GM12878 (cell line): Measurements from ENCODE around the gene PIP4K2A.

Experiments
- EZH2 ChIP-seq: IDR thresholded peaks from 2 replicates; pipeline ENCODE4 v1.6.1; 2012; ENCODE audit warnings: low read depth, mild to moderate bottlenecking, control low read depth, inconsistent platforms, low read length, borderline replicate concordance; ENCODE audit not compliant: control insufficient read depth
- HDAC2 ChIP-seq: fragments of 200-600 bp; sonication (generic); IDR thresholded peaks from 2 replicates; pipeline ENCODE4 v1.6.1; 2017
- POLR2AphosphoS5 ChIP-seq: IDR thresholded peaks from 2 replicates; pipeline ENCODE4 v1.6.1; 2011; ENCODE audit warnings: mild to moderate bottlenecking, low read length, inconsistent platforms
- RAD21 ChIP-seq: IDR thresholded peaks from 2 replicates; pipeline ENCODE4 v1.6.1; 2011; ENCODE audit warnings: mild to moderate bottlenecking, low read depth, low read length, moderate library complexity; ENCODE audit not compliant: insufficient read depth
- RCOR1 ChIP-seq: conservative IDR thresholded peaks from 2 replicates; pipeline ENCODE4 v1.6.1; 2012; ENCODE audit warnings: low read depth, low read length, improper control_type of control experiment
- RUNX3 ChIP-seq: IDR thresholded peaks from 2 replicates; pipeline ENCODE4 v1.6.1; 2012; ENCODE audit warnings: low read length, inconsistent platforms
- ZBTB33 ChIP-seq: fragments of 450-650 bp; IDR thresholded peaks from 2 replicates; pipeline ENCODE4 v1.6.1; 2017; ENCODE audit warnings: mild to moderate bottlenecking
- ZNF207 ChIP-seq: fragments of 450-650 bp; IDR thresholded peaks from 2 replicates; pipeline ENCODE4 v1.6.1; 2014; ENCODE audit warnings: antibody characterized with exemption, mild to moderate bottlenecking, borderline replicate concordance
- ZZZ3 ChIP-seq: IDR thresholded peaks from 2 replicates; pipeline ENCODE4 v1.6.1; 2011; ENCODE audit warnings: low read depth; ENCODE audit not compliant: control insufficient read depth, insufficient read length
- TF ChIP-seq, protein P1 (sequence below): IDR thresholded peaks from 2 replicates; pipeline ENCODE4 v1.6.1; 2012; ENCODE audit warnings: mild to moderate bottlenecking, low read depth, low read length
- TF ChIP-seq, protein P2 (sequence below), 3 experiments: IDR thresholded peaks in 2 of 3; conservative IDR thresholded peaks in 1 of 3; 2 replicates each; pipeline ENCODE4 v1.5.1; 2011; ENCODE audit warnings: low read depth in 3 of 3, low read length in 3 of 3, mild to moderate bottlenecking in 3 of 3, control low read depth in 2 of 3, moderate library complexity in 2 of 3, inconsistent platforms in 1 of 3, mixed read lengths in 1 of 3; ENCODE audit not compliant: control insufficient read depth in 2 of 3, insufficient read depth in 1 of 3; ENCODE audit errors: extremely low read depth in 1 of 3
- TF ChIP-seq, protein P3 (sequence below): IDR thresholded peaks from 2 replicates; pipeline ENCODE4 v1.6.1; 2011; ENCODE audit warnings: low read depth, low read length, improper control_type of control experiment, borderline replicate concordance

DNA sequence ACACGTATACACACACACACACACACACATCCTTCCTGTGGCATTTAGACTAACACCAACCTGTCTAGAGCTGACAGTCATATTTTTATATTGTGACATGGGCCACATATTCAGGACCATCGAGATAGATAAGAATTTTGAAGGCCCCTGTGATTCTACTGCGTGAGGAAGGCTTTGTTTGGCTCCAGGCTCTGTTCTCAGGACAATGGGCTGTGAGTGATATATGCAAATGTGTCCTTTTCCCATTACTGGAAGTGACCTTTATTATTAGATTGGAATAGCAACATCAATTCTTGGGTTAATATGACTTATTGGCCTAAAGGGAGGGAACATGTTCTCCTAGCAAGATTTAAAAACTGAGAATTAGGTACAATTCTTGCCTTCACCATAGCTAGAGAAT is 213.0 kb downstream of the PIP4K2A start:
- TF ChIP-seq, protein P1, sequence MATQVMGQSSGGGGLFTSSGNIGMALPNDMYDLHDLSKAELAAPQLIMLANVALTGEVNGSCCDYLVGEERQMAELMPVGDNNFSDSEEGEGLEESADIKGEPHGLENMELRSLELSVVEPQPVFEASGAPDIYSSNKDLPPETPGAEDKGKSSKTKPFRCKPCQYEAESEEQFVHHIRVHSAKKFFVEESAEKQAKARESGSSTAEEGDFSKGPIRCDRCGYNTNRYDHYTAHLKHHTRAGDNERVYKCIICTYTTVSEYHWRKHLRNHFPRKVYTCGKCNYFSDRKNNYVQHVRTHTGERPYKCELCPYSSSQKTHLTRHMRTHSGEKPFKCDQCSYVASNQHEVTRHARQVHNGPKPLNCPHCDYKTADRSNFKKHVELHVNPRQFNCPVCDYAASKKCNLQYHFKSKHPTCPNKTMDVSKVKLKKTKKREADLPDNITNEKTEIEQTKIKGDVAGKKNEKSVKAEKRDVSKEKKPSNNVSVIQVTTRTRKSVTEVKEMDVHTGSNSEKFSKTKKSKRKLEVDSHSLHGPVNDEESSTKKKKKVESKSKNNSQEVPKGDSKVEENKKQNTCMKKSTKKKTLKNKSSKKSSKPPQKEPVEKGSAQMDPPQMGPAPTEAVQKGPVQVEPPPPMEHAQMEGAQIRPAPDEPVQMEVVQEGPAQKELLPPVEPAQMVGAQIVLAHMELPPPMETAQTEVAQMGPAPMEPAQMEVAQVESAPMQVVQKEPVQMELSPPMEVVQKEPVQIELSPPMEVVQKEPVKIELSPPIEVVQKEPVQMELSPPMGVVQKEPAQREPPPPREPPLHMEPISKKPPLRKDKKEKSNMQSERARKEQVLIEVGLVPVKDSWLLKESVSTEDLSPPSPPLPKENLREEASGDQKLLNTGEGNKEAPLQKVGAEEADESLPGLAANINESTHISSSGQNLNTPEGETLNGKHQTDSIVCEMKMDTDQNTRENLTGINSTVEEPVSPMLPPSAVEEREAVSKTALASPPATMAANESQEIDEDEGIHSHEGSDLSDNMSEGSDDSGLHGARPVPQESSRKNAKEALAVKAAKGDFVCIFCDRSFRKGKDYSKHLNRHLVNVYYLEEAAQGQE: no peak
- TF ChIP-seq HDAC2 (no peak), RAD21 (no peak), RUNX3 (no peak), ZNF207 (no peak), ZBTB33 (no peak), RCOR1 (no peak), ZZZ3 (no peak), POLR2AphosphoS5 (no peak), EZH2 (no peak)
- TF ChIP-seq, protein P2, sequence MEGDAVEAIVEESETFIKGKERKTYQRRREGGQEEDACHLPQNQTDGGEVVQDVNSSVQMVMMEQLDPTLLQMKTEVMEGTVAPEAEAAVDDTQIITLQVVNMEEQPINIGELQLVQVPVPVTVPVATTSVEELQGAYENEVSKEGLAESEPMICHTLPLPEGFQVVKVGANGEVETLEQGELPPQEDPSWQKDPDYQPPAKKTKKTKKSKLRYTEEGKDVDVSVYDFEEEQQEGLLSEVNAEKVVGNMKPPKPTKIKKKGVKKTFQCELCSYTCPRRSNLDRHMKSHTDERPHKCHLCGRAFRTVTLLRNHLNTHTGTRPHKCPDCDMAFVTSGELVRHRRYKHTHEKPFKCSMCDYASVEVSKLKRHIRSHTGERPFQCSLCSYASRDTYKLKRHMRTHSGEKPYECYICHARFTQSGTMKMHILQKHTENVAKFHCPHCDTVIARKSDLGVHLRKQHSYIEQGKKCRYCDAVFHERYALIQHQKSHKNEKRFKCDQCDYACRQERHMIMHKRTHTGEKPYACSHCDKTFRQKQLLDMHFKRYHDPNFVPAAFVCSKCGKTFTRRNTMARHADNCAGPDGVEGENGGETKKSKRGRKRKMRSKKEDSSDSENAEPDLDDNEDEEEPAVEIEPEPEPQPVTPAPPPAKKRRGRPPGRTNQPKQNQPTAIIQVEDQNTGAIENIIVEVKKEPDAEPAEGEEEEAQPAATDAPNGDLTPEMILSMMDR (IDR thresholded peaks at IDR 0.05 in 2 of 3, conservative IDR thresholded peaks at IDR 0.05 in 1 of 3; ENCODE audit: control insufficient read depth in 2 of 3, extremely low read depth in 1 of 3, insufficient read depth in 1 of 3, low read depth in 3 of 3, low read length in 3 of 3): no peak
- TF ChIP-seq, protein P3, sequence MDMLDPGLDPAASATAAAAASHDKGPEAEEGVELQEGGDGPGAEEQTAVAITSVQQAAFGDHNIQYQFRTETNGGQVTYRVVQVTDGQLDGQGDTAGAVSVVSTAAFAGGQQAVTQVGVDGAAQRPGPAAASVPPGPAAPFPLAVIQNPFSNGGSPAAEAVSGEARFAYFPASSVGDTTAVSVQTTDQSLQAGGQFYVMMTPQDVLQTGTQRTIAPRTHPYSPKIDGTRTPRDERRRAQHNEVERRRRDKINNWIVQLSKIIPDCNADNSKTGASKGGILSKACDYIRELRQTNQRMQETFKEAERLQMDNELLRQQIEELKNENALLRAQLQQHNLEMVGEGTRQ: no peak
